AG04450 (cell line): ENCODE data around the gene C10orf67. TPM values are rescaled to one million over a fixed set of nuclear protein-coding genes. Genes with fewer than 3 reads are reported as not detected.

Experiments
- CTCF ChIA-PET: fragments of 300-600, 350-600 bp; formaldehyde crosslinking; extraction: SDS; loops from one replicate; lab custom pipeline; 2022; ENCODE audit warnings: antibody characterized with exemption, inconsistent platforms; lab: Charles Lee
- POLR2A ChIA-PET: fragments of 350-600 bp; formaldehyde crosslinking; extraction: SDS; loops from one replicate; lab custom pipeline; 2021; ENCODE audit warnings: antibody characterized with exemption, inconsistent platforms; lab: Yijun Ruan, JAX
- DNase-seq: peaks from one replicate; pipeline ENCODE4 v3.0.0-alpha.2; 2011; ENCODE audit warnings: low read depth, low spot score
- H3K27ac ChIP-seq: one replicate; pipeline ENCODE4 v1.5.1; 2012; ENCODE audit warnings: low read depth, low read length, control low read depth
- H3K27me3 ChIP-seq: one replicate; pipeline ENCODE4 v1.6.0; 2012; ENCODE audit warnings: low read length; ENCODE audit not compliant: control insufficient read depth, insufficient read depth
- H3K4me3 ChIP-seq: 2 replicates; pipeline ENCODE4 v1.5.1; 2011; ENCODE audit warnings: mild to moderate bottlenecking, low read depth, low read length, control low read depth
- H3K9me3 ChIP-seq: 2 replicates; pipeline ENCODE4 v1.5.1; 2012; ENCODE audit warnings: low read length; ENCODE audit not compliant: control insufficient read depth, insufficient read depth
- CTCF ChIP-seq: IDR thresholded peaks from 2 replicates; pipeline ENCODE4 v1.5.1; 2011; ENCODE audit warnings: low read depth, low read length, control low read depth, inconsistent platforms
- polyA plus RNA-seq: library from polyadenylated mRNA; depleted of rRNA; stranded (reverse); fragments of >200 nt; gene quantifications from 2 replicates; pipeline ENCODE4 v1.2.3, GENCODE V29; 2011

The C10orf67 gene
- polyA plus RNA-seq, 1 experiment, result 0.14 TPM

GRCh38 chr10:23325132-23325531, 19.5 kb downstream of the C10orf67 start:
- H3K27me3 ChIP-seq, result no peaks in the 10 kb centered on the region
- ChIA-PET CTCF (interaction anchor here (0.9 to 2.4 kb wide), 2 partner anchors 10 to 30 kb away, joined by 3 to 11 read pairs; no protein-coding TSS in a partner anchor), POLR2A (no interaction called here)
- no peak for DNase-seq
- H3K4me3 ChIP-seq, result no peak overlapping the region
- peaks cover 2% of the 10 kb centered on the region; the same call in 1 of the 2 replicates for H3K9me3 ChIP-seq
- TF ChIP-seq CTCF, result no peak
- H3K27ac ChIP-seq, result no peak overlapping the region

- POLR2A ChIA-PET, result no interaction called here
- Histone ChIP-seq H3K27me3 (no peaks in the 10 kb centered on the region), H3K27ac (no peak overlapping the region), H3K4me3 (no peak overlapping the region), H3K9me3 (no peaks in the 10 kb centered on the region)
- DNase-seq, result no peak
- no peak for TF ChIP-seq CTCF
- CTCF ChIA-PET, result interaction anchor here (0.9 to 2.4 kb wide), 2 partner anchors 10 to 29 kb away, joined by 3 to 11 read pairs; no protein-coding TSS in a partner anchor
Measured at GRCh38 chr10:23324351-23324750, 20.2 kb downstream of the C10orf67 start.

- ChIA-PET CTCF (interaction anchor here (1.0 to 1.3 kb wide), 2 partner anchors 29 to 1238 kb away, joined by 3 to 5 read pairs; no protein-coding TSS in a partner anchor), POLR2A (no interaction called here)
- peaks cover 2% of the 10 kb centered on the region for H3K9me3 ChIP-seq
- H3K27me3 ChIP-seq, result no peaks in the 10 kb centered on the region
- no peak overlapping the region for H3K27ac ChIP-seq
- DNase-seq, result no peak
- H3K4me3 ChIP-seq, result no peak overlapping the region
- no peak for TF ChIP-seq CTCF
Measured at GRCh38 chr10:23322082-23322481, 22.5 kb downstream of the C10orf67 start.

- no peak overlapping the region for H3K27ac ChIP-seq
- H3K4me3 ChIP-seq, result no peak overlapping the region
- peaks cover 16% of the 10 kb centered on the region for H3K9me3 ChIP-seq
- no peak for TF ChIP-seq CTCF
- CTCF ChIA-PET, result no interaction called here
- no peaks in the 10 kb centered on the region for H3K27me3 ChIP-seq
- no peak for DNase-seq
- POLR2A ChIA-PET, result no interaction called here
Measured at GRCh38 chr10:23319835-23320234, 24.8 kb downstream of the C10orf67 start.

GRCh38 chr10:23318359-23318758, 26.2 kb downstream of the C10orf67 start:
- DNase-seq, result no peak
- no peak overlapping the region for H3K27ac ChIP-seq
- H3K9me3 ChIP-seq, result peaks cover 16% of the 10 kb centered on the region
- H3K4me3 ChIP-seq, result no peak overlapping the region
- peaks cover 4% of the 10 kb centered on the region for H3K27me3 ChIP-seq
- ChIA-PET POLR2A (no interaction called here), CTCF (interaction anchor here (7.7 kb wide), 1 partner anchor 210 kb away, joined by 148 read pairs; no protein-coding TSS in a partner anchor)
- TF ChIP-seq CTCF, result no peak
